Neural crest cell (in vitro differentiated cells): ENCODE results near the gene RXRA. TPM values are rescaled to one million over a fixed set of nuclear protein-coding genes. Genes with fewer than 3 reads are reported as not detected.

ENCODE experiments used
- DNase-seq: peaks from one replicate; pipeline ENCODE4 v3.0.0; 2021; ENCODE audit warnings: low read depth, mixed read lengths, low spot score
- H3K27ac Mint-ChIP-seq: one replicate; pipeline ENCODE4 v1.8.0; 2021; ENCODE audit warnings: mild to moderate bottlenecking, mixed read lengths; ENCODE audit not compliant: unreplicated experiment
- H3K27me3 Mint-ChIP-seq: 2 replicates; pipeline ENCODE4 v1.8.0; 2021; ENCODE audit warnings: low read depth, mild to moderate bottlenecking, mixed read lengths
- H3K36me3 Mint-ChIP-seq: 2 replicates; pipeline ENCODE4 v1.8.0; 2021; ENCODE audit warnings: low read depth, mild to moderate bottlenecking, mixed read lengths
- H3K4me1 Mint-ChIP-seq: 2 replicates; pipeline ENCODE4 v1.8.0; 2021; ENCODE audit warnings: mixed read lengths
- H3K4me3 Mint-ChIP-seq: one replicate; pipeline ENCODE4 v1.8.0; 2021; ENCODE audit warnings: mild to moderate bottlenecking, mixed read lengths
- H3K9me3 Mint-ChIP-seq: 2 replicates; pipeline ENCODE4 v1.8.0; 2021; ENCODE audit warnings: mixed read lengths
- total RNA-seq: library from RNA; stranded (reverse); gene quantifications from 2 replicates; pipeline ENCODE4 v1.2.1, GENCODE V29; 2021
- TF ChIP-seq, protein P1 (sequence below): fragments of 200-600 bp; sonication (generic); conservative IDR thresholded peaks from 2 replicates; pipeline ENCODE4 v1.5.0; 2021; ENCODE audit warnings: antibody characterized with exemption, mild to moderate bottlenecking

RXRA gene
- total RNA-seq, 1 donor from 2014 or later, result 41.2 TPM

DNA sequence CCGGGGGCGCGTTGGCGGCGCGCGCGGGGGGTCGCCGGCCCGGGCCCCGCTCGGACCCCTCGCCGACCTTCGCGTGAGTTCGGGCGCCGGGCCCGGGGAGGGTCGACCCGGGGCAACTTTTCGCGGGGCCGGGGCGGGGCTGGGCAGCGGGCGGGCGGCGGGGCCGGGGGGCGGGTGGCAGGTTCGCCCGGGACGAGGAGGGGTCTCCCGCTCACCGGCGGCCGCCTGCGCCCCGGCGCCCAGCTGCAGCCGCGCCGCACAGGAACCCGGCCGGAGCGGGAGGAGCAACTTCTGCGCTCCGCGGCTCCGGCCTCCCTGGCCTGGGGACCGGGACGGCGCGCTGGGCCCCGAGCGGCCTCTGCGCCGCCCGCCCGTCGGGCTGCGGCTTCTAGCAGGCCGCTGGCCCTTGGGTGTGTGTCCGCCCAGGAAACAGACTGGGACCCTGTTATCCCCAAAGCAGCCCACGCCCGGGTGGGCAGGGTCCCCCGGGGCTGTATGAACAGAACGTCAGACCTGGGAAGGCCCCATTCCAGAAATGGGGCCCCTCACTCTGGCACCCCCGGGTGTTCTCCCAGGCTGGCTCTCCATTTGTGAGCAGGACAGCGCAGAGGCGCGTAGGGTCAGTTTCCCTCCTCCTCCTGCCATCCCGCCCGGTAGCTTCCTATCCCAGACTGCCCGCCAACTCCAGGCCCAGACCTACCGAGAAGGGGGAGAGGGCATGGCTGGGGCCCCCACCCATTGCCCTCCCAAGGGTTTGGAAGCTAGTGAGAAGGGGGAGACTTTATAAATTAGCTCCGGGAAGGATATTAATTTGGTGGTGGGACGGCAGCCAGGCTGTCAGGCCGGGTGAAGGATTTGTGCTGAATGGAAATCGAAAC, 708 bp downstream of the RXRA start:
- no peaks in the 10 kb centered on the region for H3K36me3 Mint-ChIP-seq

DNA sequence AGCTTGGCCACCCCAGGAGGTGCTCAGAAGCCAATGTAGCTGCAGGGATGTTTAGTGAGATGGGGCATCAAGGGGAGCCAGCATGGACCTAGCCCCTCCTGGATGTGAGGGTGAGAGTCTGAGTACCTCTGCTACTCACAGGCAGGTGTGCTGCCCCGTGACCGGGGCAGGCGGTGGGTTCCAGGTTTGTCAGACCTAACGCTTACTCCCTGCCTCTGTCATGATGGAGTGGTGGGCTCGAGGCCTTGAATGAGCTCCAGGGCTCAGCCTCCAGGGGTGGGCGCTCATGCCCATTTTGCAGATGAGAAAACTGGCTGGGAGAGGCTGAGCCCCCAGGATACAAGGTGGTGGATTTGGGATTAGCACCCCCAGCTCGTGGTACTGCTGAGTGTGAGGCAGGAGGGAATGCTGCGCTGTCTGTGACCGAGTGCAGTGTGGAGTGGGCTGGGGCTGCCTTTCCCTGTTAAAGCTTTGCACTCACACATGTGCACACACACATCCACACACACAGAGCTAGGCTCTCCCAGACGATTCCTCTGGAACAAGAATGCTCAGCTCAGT, 1.5 kb downstream of the RXRA start:
- Mint-ChIP-seq H3K4me1 (peaks cover 45% of the 10 kb centered on the region), H3K9me3 (no peaks in the 10 kb centered on the region), H3K27me3 (no peaks in the 10 kb centered on the region), H3K27ac (peak overlapping the region; percentile 35), H3K4me3 (peak overlapping the region; percentile 90), H3K36me3 (no peaks in the 10 kb centered on the region)
- no peak for DNase-seq
- TF ChIP-seq, protein P1, sequence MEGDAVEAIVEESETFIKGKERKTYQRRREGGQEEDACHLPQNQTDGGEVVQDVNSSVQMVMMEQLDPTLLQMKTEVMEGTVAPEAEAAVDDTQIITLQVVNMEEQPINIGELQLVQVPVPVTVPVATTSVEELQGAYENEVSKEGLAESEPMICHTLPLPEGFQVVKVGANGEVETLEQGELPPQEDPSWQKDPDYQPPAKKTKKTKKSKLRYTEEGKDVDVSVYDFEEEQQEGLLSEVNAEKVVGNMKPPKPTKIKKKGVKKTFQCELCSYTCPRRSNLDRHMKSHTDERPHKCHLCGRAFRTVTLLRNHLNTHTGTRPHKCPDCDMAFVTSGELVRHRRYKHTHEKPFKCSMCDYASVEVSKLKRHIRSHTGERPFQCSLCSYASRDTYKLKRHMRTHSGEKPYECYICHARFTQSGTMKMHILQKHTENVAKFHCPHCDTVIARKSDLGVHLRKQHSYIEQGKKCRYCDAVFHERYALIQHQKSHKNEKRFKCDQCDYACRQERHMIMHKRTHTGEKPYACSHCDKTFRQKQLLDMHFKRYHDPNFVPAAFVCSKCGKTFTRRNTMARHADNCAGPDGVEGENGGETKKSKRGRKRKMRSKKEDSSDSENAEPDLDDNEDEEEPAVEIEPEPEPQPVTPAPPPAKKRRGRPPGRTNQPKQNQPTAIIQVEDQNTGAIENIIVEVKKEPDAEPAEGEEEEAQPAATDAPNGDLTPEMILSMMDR, result no peak

More for the DNA sequence above, 708 bp downstream of the RXRA start:
- Mint-ChIP-seq H3K9me3 (no peaks in the 10 kb centered on the region), H3K4me3 (peak overlapping the region; percentile 90), H3K4me1 (peaks cover 45% of the 10 kb centered on the region), H3K27me3 (no peaks in the 10 kb centered on the region), H3K27ac (no peak overlapping the region)
- TF ChIP-seq, protein P1, result no peak
- peak; percentile 14 for DNase-seq

DNA sequence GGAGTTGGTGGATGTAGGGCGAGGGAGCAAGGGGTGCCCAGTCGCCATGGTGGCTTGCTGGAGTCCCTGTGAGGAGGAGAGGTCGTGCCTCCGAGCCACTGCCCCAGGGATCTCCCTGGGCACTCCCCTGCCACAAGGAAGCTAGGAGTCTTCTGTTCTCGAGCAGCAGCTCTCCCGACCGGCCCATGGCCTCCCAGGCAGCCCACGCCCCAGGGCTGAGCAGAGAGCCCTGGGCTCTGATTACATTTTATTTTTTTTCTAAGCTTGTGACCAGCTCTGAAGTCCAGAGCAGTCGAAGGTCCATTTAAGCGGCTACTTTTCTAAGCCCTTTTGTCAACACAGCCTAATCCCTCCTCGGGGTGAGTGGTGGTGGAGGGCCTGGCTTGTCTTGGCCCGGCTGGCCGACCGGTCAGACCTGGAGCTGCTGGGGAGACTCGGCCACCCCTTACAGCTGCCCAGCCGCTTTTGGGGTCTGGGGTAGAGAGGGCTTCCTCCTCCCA, 2.1 kb downstream of the RXRA start:
- Mint-ChIP-seq H3K4me3 (peak overlapping the region; percentile 90), H3K36me3 (no peaks in the 10 kb centered on the region), H3K4me1 (peaks cover 44% of the 10 kb centered on the region), H3K9me3 (no peaks in the 10 kb centered on the region), H3K27ac (peak overlapping the region; percentile 35), H3K27me3 (no peaks in the 10 kb centered on the region)
- DNase-seq, result no peak
- TF ChIP-seq, protein P1, result no peak

DNA sequence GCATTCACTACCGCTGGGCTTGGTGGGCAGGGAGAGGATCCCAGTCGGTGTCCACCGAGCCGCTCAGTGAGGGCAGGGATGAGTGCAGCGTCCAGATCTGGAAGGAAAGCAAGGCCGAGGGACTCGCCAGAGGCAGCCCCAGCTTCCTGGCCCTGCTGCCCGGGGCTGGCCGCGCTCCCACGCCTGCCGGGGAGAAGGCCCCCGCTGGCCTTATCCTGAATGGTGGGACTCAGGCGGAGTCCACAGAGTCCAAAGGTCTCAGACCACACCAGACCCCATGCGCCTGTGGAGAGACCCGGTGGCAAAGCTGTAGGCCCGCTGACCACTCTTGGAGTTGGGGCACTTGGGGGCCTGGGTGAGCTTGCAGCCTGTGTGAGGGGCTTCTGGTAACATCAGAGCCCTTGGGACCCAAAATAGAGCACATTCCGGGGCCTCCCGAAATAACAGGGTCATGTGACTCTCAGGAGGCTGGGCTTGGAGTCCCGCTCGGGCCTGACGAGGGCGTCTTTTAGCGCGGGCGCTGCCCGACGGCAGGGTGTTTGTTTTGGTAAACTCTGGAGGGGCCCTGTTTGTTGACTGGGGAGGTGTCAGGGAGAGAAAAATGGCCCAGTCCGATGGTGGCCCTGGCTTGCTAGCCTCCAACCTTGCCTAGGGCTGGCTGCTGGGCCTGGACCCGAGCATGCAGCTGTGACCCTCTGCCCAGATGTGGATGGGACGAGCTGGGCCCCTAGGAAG, 2.8 kb downstream of the RXRA start:
- Mint-ChIP-seq H3K36me3 (no peaks in the 10 kb centered on the region), H3K27ac (peak overlapping the region; percentile 62), H3K27me3 (no peaks in the 10 kb centered on the region), H3K9me3 (no peaks in the 10 kb centered on the region), H3K4me1 (peaks cover 38% of the 10 kb centered on the region), H3K4me3 (peak overlapping the region; percentile 90)
- no peak for DNase-seq
- TF ChIP-seq, protein P1, result no peak

DNA sequence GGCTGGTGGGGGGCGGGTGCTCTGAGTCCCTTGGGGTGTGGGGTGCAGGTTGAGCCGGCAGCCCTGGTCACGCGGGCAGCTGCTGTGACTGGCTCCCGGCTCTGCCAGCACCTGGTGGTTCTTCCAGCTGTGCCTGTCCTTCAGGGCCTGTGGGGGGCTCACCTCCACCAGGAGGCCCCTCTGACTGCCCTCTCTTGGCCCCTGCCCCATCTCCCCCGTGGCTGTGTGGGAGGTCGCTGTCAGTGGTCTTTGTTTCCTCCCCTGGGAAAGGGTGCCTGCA, 3.3 kb downstream of the RXRA start:
- Mint-ChIP-seq H3K27me3 (no peaks in the 10 kb centered on the region), H3K4me1 (peaks cover 33% of the 10 kb centered on the region), H3K36me3 (no peaks in the 10 kb centered on the region), H3K9me3 (no peaks in the 10 kb centered on the region), H3K27ac (no peak overlapping the region), H3K4me3 (peak overlapping the region; percentile 79)
- TF ChIP-seq, protein P1, result no peak
- DNase-seq, result no peak
